ENCODE measurements around the gene MRPL45. TPM values are rescaled to one million over a fixed set of nuclear protein-coding genes. Genes with fewer than 3 reads are reported as not detected.

The MRPL45 gene
- total RNA-seq, 4 donors from 2014 or later = 27.6 to 35.3 (median 29.2) TPM

DNA sequence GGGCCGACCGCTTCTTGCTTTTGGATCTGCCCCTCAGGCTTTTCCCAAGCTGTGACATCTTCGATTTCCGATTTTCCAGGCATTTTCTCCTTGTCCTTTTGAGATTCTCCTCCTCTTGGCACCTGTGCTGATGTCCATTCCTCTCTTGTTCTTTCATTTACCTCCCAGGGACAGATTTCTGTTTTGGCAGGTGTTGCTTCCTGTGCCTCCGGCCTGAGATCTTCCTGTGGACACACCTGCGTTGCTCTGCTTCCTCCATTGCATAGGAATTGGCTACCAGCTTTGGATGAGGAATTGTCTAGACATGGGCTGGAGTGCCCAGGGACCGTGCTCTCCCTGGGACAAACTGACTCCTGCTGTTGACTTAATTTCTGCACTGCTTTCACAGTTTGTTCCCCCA is 31.7 kb downstream of the MRPL45 start:
- Histone ChIP-seq H3K27ac (replicated peaks in 1 of 4) (no peak overlapping the region), H3K36me3 (peaks cover 0 to 4% (median 2%) of the 10 kb centered on the region in 4 donors), H3K4me1 (peaks cover 0 to 24% (median 14%) of the 10 kb centered on the region in 4 donors), H3K9me3 (no peaks in the 10 kb centered on the region), H3K4me3 (no peak overlapping the region), H3K27me3 (peaks cover 0 to 51% (median 9%) of the 10 kb centered on the region in 4 donors)
- no peak for DNase-seq (ENCODE audit: extremely low spot score)
- 76% methylated on average over 7 of the region's 7 CpGs for WGBS
- TF ChIP-seq, protein P1, sequence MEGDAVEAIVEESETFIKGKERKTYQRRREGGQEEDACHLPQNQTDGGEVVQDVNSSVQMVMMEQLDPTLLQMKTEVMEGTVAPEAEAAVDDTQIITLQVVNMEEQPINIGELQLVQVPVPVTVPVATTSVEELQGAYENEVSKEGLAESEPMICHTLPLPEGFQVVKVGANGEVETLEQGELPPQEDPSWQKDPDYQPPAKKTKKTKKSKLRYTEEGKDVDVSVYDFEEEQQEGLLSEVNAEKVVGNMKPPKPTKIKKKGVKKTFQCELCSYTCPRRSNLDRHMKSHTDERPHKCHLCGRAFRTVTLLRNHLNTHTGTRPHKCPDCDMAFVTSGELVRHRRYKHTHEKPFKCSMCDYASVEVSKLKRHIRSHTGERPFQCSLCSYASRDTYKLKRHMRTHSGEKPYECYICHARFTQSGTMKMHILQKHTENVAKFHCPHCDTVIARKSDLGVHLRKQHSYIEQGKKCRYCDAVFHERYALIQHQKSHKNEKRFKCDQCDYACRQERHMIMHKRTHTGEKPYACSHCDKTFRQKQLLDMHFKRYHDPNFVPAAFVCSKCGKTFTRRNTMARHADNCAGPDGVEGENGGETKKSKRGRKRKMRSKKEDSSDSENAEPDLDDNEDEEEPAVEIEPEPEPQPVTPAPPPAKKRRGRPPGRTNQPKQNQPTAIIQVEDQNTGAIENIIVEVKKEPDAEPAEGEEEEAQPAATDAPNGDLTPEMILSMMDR (IDR thresholded peaks at IDR 0.05) = no peak
- intact Hi-C loops (cut with DNase I) = no loop called here

DNA sequence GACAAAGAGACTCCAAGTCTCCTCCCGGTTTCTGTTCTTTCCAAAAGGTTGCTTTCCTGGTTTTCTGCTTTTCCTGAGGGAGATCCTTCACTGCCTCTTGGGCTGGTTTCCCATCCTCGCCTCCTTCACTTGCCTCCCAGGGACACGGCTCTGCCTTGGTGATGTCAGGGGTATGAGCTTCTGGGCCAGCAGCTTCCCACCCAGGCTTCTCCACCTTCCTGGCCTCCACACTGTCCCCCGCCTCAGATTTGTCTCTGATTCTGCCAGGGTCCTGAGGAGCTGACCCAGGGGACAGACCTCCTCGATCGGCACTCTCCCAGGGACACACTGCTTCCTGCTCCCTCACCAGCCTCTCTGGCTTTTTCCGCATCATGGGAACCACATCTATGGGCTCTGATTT is 32.3 kb downstream of the MRPL45 start:
- DNase-seq (ENCODE audit: extremely low spot score) = no peak
- Histone ChIP-seq H3K4me3 (no peak overlapping the region), H3K27ac (replicated peaks in 1 of 4) (no peak overlapping the region), H3K36me3 (no peaks in the 10 kb centered on the region), H3K27me3 (peaks cover 0 to 58% (median 12%) of the 10 kb centered on the region in 4 donors), H3K9me3 (no peaks in the 10 kb centered on the region), H3K4me1 (peaks cover 0 to 24% (median 14%) of the 10 kb centered on the region in 4 donors)
- no peak for TF ChIP-seq POLR2AphosphoS5 (IDR thresholded peaks at IDR 0.05)
- no peak for TF ChIP-seq POLR2A (IDR thresholded peaks at IDR 0.05; ENCODE audit: low read depth)
- TF ChIP-seq EP300 (IDR thresholded peaks at IDR 0.05) = no peak
- TF ChIP-seq, protein P1 (IDR thresholded peaks at IDR 0.05) = no peak
- intact Hi-C loops (cut with DNase I) = no loop called here
- WGBS = 86% methylated on average over 7 of the region's 7 CpGs

DNA sequence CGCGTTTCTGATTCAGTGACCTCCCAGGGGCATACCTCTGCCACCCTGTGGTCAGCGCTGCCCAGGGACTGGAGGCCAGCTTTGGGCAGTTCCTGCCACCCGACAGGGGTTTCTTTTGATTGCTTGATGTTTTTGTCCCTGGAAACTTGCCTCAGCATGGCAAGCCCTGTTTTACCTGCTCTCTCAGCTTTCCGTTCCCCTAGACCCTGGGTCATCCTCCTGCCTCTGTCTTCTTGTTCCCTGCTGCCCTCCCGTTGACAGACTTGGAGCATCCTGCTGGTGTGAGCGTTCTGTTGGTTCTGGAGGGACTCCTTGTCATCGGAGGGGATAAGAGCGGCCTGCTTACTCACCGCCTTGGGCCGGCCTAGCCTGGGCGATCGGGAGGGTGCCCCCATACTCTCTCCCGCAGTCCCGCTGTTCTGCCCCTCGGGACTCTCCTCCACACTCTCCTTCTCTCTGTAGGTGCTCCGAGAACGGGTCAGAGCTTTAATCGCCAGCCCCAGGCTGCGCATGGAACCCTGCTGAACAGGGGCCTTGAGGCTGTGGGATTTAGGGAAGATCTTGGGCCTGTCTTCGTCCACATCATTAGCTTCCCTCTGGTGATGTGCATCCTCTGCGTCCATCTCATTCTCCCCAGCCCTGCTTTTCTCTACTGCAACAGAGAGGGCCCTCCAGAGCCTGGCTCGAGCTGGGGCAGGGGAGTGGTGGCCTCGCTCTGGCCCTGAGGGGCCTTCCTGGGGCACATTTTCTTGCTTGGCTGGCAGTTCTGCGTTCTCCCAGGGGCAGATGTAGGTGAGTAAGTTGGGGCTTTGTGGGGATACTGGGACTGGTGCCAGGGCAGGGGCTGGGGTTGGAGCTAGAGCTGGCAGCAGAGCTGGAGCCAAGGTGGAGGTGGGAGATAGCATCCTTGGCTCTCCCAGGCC is 33.1 kb downstream of the MRPL45 start:
- no peak for TF ChIP-seq POLR2AphosphoS5 (IDR thresholded peaks at IDR 0.05)
- no peak for TF ChIP-seq EP300 (IDR thresholded peaks at IDR 0.05)
- no peak for TF ChIP-seq POLR2A (IDR thresholded peaks at IDR 0.05; ENCODE audit: low read depth)
- TF ChIP-seq, protein P1 (IDR thresholded peaks at IDR 0.05) = no peak
- no peaks in the 10 kb centered on the region for H3K9me3 ChIP-seq
- 89% methylated on average over 25 of the region's 25 CpGs for WGBS
- no peaks in the 10 kb centered on the region for H3K36me3 ChIP-seq
- no peak for DNase-seq (ENCODE audit: extremely low spot score)
- no peak overlapping the region for H3K4me3 ChIP-seq
- H3K4me1 ChIP-seq = peaks cover 0 to 18% (median 14%) of the 10 kb centered on the region in 4 donors
- H3K27me3 ChIP-seq = peaks cover 0 to 66% (median 12%) of the 10 kb centered on the region in 4 donors
- H3K27ac ChIP-seq (replicated peaks in 1 of 4) = no peak overlapping the region
- intact Hi-C loops (cut with DNase I) = no loop called here

DNA sequence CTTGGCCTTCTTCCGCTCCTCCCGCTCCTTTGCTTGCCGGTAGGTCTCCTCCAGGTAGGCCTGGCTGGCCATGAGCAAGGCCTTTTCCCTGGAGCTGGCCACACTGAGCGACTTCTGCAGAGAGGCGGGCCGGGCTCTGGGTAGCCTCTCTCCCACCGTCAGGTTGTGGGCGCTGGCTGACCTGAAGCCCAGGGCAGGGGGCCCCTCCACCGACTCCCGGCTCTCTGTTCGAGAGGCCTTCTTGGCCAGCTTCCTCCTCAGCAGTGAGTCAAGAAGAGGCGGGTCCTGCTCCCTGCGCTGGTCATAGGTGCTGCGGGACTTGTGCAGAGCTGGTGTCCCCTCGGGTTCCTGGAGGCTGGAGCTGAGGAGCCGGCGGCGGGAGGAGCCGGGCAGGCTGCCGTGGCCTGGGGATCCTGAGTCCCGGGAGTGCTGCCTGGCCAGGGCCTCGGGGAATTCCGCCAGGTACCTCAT is 34.0 kb downstream of the MRPL45 start:
- peaks cover 0 to 17% (median 13%) of the 10 kb centered on the region in 4 donors for H3K4me1 ChIP-seq
- 86% methylated on average over 9 of the region's 23 CpGs for WGBS
- no peaks in the 10 kb centered on the region for H3K36me3 ChIP-seq
- no peak overlapping the region for H3K4me3 ChIP-seq
- no peak for DNase-seq (ENCODE audit: extremely low spot score)
- H3K9me3 ChIP-seq = no peaks in the 10 kb centered on the region
- H3K27ac ChIP-seq (replicated peaks in 1 of 4) = no peak overlapping the region
- no peak for TF ChIP-seq POLR2AphosphoS5 (IDR thresholded peaks at IDR 0.05)
- no peak for TF ChIP-seq POLR2A (IDR thresholded peaks at IDR 0.05; ENCODE audit: low read depth)
- TF ChIP-seq EP300 (IDR thresholded peaks at IDR 0.05) = no peak
- TF ChIP-seq, protein P1 (IDR thresholded peaks at IDR 0.05) = no peak
- intact Hi-C loops (cut with DNase I) = no loop called here
- H3K27me3 ChIP-seq = peaks cover 0 to 71% (median 12%) of the 10 kb centered on the region in 4 donors
